Adipocyte (in vitro differentiated cells): ENCODE data around the gene SDR42E1.

ENCODE experiments used
- DNase-seq: peaks from one replicate; pipeline ENCODE4 v3.0.0-alpha.2; 2015; ENCODE audit warnings: low read depth
- H3K27me3 ChIP-seq: replicated peaks from 2 replicates; pipeline ENCODE4 v1.7.0; 2013; ENCODE audit warnings: mild to moderate bottlenecking, low read length, moderate library complexity; ENCODE audit not compliant: control insufficient read depth, insufficient read depth
- H3K36me3 ChIP-seq: 2 replicates; pipeline ENCODE4 v1.7.0; 2013; ENCODE audit warnings: low read length, mild to moderate bottlenecking, moderate library complexity; ENCODE audit not compliant: control insufficient read depth, insufficient read depth, severe bottlenecking
- H3K4me1 ChIP-seq: 2 replicates; pipeline ENCODE4 v1.7.0; 2013; ENCODE audit warnings: mild to moderate bottlenecking, low read length, moderate library complexity; ENCODE audit not compliant: control insufficient read depth, insufficient read depth
- H3K4me3 ChIP-seq: 2 replicates; pipeline ENCODE4 v1.7.0; 2013; ENCODE audit warnings: mild to moderate bottlenecking, low read length, moderate library complexity
- H3K9ac ChIP-seq: 2 replicates; pipeline ENCODE4 v1.7.0; 2013; ENCODE audit warnings: mild to moderate bottlenecking, low read length, moderate library complexity
- H3K9me3 ChIP-seq: 2 replicates; pipeline ENCODE4 v1.7.0; 2013; ENCODE audit warnings: mild to moderate bottlenecking, low read length, moderate library complexity; ENCODE audit not compliant: control insufficient read depth

Gene SDR42E1

GRCh38 chr16:82011199-82011641 lies at the start of gene SDR42E1:
Gene SDR42E1 (minus strand): TSS chr16:82011470. CDS start chr16:82000858, 10,612 bp downstream.
- Histone ChIP-seq H3K36me3 (no peaks in the 10 kb centered on the region), H3K27me3 (peaks cover 21% of the 10 kb centered on the region), H3K9ac (no peak within 1 kb of the TSS), H3K4me3 (no peak within 1 kb of the TSS), H3K4me1 (peaks cover 4% of the 10 kb centered on the region), H3K9me3 (peaks cover 27% of the 10 kb centered on the region)
- no peak for DNase-seq

- Histone ChIP-seq H3K27me3 (no peaks in the 10 kb centered on the region), H3K9me3 (peaks cover 11% of the 10 kb centered on the region), H3K4me1 (peaks cover 39% of the 10 kb centered on the region), H3K9ac (no peak overlapping the region), H3K36me3 (no peaks in the 10 kb centered on the region), H3K4me3 (no peak overlapping the region)
- DNase-seq: peak; percentile 62
These were observed 48.7 kb upstream of the SDR42E1 start for GRCh38 chr16:82059983-82060421.

- Histone ChIP-seq H3K9me3 (peaks cover 5% of the 10 kb centered on the region), H3K4me1 (peaks cover 39% of the 10 kb centered on the region), H3K36me3 (no peaks in the 10 kb centered on the region), H3K9ac (no peak overlapping the region), H3K4me3 (no peak overlapping the region), H3K27me3 (no peaks in the 10 kb centered on the region)
- DNase-seq: peak; percentile 26
These were observed 48.1 kb upstream of the SDR42E1 start for GRCh38 chr16:82059161-82059982.

- no peak for DNase-seq
- no peak overlapping the region for H3K4me3 ChIP-seq
- H3K9ac ChIP-seq: no peak overlapping the region
- no peaks in the 10 kb centered on the region for H3K9me3 ChIP-seq
- peaks cover 15% of the 10 kb centered on the region for H3K27me3 ChIP-seq
- peaks cover 23% of the 10 kb centered on the region for H3K4me1 ChIP-seq
- no peaks in the 10 kb centered on the region for H3K36me3 ChIP-seq
These were observed 45.3 kb upstream of the SDR42E1 start for GRCh38 chr16:82056550-82056896.

- no peaks in the 10 kb centered on the region for H3K36me3 ChIP-seq
- peaks cover 23% of the 10 kb centered on the region for H3K4me1 ChIP-seq
- H3K9ac ChIP-seq: no peak overlapping the region
- no peak overlapping the region for H3K4me3 ChIP-seq
- peaks cover 15% of the 10 kb centered on the region for H3K27me3 ChIP-seq
- no peak for DNase-seq
- no peaks in the 10 kb centered on the region for H3K9me3 ChIP-seq
These were observed 44.7 kb upstream of the SDR42E1 start for GRCh38 chr16:82055728-82056549.

GRCh38 chr16:82055117-82055516 lies 43.8 kb upstream of the SDR42E1 start:
- Histone ChIP-seq H3K9ac (no peak overlapping the region), H3K36me3 (no peaks in the 10 kb centered on the region), H3K27me3 (peaks cover 23% of the 10 kb centered on the region), H3K9me3 (no peaks in the 10 kb centered on the region), H3K4me3 (no peak overlapping the region), H3K4me1 (peaks cover 22% of the 10 kb centered on the region)
- DNase-seq: no peak

- peaks cover 22% of the 10 kb centered on the region for H3K4me1 ChIP-seq
- no peaks in the 10 kb centered on the region for H3K36me3 ChIP-seq
- H3K4me3 ChIP-seq: no peak overlapping the region
- no peak overlapping the region for H3K9ac ChIP-seq
- no peaks in the 10 kb centered on the region for H3K9me3 ChIP-seq
- DNase-seq: no peak
- peaks cover 38% of the 10 kb centered on the region for H3K27me3 ChIP-seq
These were observed 40.4 kb upstream of the SDR42E1 start for GRCh38 chr16:82051656-82052055.

- peaks cover 16% of the 10 kb centered on the region for H3K4me1 ChIP-seq
- H3K9me3 ChIP-seq: no peaks in the 10 kb centered on the region
- H3K36me3 ChIP-seq: no peaks in the 10 kb centered on the region
- DNase-seq: no peak
- no peak overlapping the region for H3K4me3 ChIP-seq
- no peak overlapping the region for H3K9ac ChIP-seq
- peaks cover 38% of the 10 kb centered on the region for H3K27me3 ChIP-seq
These were observed 39.7 kb upstream of the SDR42E1 start for GRCh38 chr16:82050909-82051357.

- Histone ChIP-seq H3K36me3 (no peaks in the 10 kb centered on the region), H3K4me1 (peaks cover 12% of the 10 kb centered on the region), H3K9me3 (no peaks in the 10 kb centered on the region), H3K9ac (no peak overlapping the region), H3K4me3 (no peak overlapping the region), H3K27me3 (peaks cover 38% of the 10 kb centered on the region)
- no peak for DNase-seq
These were observed 39.2 kb upstream of the SDR42E1 start for GRCh38 chr16:82050506-82050905.

GRCh38 chr16:82049484-82049883 lies 38.2 kb upstream of the SDR42E1 start:
- H3K4me1 ChIP-seq: peaks cover 11% of the 10 kb centered on the region
- peaks cover 38% of the 10 kb centered on the region for H3K27me3 ChIP-seq
- no peak overlapping the region for H3K9ac ChIP-seq
- DNase-seq: no peak
- no peak overlapping the region for H3K4me3 ChIP-seq
- no peaks in the 10 kb centered on the region for H3K9me3 ChIP-seq
- H3K36me3 ChIP-seq: no peaks in the 10 kb centered on the region

- no peak overlapping the region for H3K4me3 ChIP-seq
- no peak overlapping the region for H3K9ac ChIP-seq
- peaks cover 28% of the 10 kb centered on the region for H3K27me3 ChIP-seq
- peaks cover 16% of the 10 kb centered on the region for H3K4me1 ChIP-seq
- no peaks in the 10 kb centered on the region for H3K36me3 ChIP-seq
- H3K9me3 ChIP-seq: no peaks in the 10 kb centered on the region
- no peak for DNase-seq
These were observed 36.5 kb upstream of the SDR42E1 start for GRCh38 chr16:82047787-82048186.
